Activated CD4-positive, alpha-beta T cell treated with anti-CD3 and anti-CD28 coated beads, Interleukin-2, amount 50 U/mL, for 48 hours (primary cell): Measurements from ENCODE around the gene ZBTB21.
"Not testable (repeated sequence)": the region's sequence is repeated elsewhere in the genome, so short reads cannot be mapped to it uniquely, and the experiment has no call there.

Experiments used
- DNase-seq, 2 experiments: peaks; one replicate each; pipeline ENCODE4 v3.0.0-alpha.2; 2020

Gene ZBTB21

DNA sequence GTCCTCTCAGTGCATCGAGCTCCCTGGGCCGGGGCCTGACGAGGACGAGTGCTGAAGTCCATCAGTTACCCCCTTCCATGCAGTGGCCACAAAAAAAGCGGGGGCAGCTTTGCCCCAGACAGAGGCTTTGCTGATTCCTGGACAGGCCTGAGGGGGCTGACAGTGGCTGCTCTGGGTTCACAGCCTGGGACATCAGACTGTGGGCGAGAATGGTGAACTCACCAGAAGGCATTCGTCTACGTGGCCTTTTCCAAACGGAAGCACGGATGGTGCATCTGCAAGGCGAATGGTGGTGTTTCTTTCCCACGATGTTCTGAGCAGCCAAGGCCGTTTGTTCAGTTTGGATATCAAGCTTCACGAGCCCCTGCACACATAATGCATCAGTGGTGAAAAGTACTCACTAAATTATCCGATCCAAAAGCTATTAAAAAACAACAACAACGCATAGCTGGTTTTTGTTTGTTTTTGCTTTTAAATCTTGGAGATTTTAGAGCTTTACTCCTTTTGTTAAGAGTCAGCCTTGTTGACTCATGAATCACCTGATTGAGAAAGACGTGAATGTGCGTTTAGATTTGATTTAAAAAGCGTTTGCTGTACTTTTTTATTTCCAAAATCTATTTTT, 6.3 kb upstream of the ZBTB21 start:
- DNase-seq: no peak

DNA sequence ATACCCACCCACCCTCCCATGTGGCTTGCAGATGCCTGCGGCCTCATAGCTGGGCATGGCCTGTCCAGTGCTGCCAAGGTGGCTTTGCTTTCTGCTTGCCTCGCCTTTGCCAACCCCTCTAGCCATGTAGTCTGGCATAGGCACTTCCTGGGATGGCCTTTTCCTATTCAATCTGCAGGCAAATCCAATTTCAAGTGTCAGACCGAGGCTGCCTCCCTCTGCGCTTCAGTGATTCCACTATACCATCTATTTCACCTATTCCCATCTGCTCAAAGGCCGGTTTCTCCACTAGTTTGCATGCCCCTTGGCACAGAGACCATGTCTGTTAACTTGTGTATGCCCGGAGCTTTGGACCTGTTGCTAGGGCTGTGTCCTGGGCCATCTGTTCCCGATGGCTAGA, 3.8 kb upstream of the ZBTB21 start:
- DNase-seq: no peak

DNA sequence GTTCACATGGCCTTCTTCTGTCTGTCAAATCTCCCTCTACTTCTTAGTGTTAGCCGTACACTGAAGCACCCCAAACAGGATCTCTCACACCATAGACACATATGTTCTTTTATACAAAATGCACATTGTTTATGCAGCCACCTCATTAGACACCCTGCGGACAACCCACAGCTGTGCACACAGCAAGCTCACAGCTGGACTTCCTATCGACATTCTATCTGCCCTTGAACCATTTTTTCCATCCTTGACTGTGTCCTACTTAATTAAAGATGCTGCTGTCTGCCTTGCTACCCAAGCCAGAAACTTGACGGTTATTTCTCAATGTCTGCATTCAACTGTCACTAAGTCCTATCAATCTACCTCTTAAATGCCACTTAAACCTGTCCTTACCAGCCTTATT, 3.2 kb upstream of the ZBTB21 start:
- no peak for DNase-seq

- no peak for DNase-seq
These were observed 2.7 kb upstream of the ZBTB21 start for GRCh38 chr21:42012763-42013329.

GRCh38 chr21:42012344-42012743, 2.2 kb upstream of the ZBTB21 start:
- no peak for DNase-seq

DNA sequence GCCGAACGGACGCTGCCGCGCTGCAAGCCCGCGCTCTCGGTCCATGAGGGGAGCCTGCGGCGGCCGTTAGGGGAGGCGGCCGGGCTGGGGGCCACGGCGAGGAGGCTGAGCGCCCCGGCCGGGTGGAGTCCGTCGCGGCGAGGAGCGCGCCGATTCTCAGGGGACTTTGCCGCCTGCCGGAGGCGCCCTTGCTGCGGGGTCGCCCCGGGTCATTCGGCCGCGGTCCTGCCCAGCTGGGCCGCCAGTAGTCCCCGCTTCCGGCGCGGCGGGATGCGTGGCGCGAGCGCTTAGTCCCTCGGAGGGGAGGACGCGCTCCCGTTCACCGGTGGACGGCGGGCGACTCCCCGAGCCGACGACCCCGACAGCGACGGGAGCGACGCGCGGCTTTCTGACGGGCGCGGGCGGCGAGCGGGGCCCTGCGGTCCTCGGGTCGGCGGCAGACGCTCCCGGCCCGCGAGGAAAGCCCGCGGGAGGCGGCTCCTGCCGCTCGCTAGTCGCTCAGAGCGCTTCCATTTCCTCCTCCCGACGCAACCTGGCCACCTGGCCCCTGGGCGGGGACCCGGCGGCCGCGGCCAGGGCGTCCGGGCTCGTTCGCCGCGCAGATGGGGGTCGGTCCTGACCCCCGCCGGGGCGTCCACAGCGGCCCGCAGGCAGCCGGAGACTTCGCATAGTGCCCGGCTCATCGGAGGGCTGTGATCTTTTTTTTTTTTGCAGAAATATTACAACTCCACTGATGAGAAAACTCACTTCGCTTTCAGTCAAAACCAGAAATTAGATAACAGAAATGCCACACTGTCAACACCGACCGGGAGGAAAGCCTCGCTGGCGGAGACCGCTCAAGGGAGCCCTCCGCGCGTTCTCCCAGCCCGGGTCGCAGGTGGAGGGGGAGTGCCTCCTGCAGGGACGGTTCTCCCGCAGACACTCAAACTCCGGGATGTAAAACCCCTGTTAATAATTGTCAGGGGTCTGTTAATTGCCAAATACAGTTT, 641 bp upstream of the ZBTB21 start:
- peak; percentile 26 to 44 for DNase-seq

DNA sequence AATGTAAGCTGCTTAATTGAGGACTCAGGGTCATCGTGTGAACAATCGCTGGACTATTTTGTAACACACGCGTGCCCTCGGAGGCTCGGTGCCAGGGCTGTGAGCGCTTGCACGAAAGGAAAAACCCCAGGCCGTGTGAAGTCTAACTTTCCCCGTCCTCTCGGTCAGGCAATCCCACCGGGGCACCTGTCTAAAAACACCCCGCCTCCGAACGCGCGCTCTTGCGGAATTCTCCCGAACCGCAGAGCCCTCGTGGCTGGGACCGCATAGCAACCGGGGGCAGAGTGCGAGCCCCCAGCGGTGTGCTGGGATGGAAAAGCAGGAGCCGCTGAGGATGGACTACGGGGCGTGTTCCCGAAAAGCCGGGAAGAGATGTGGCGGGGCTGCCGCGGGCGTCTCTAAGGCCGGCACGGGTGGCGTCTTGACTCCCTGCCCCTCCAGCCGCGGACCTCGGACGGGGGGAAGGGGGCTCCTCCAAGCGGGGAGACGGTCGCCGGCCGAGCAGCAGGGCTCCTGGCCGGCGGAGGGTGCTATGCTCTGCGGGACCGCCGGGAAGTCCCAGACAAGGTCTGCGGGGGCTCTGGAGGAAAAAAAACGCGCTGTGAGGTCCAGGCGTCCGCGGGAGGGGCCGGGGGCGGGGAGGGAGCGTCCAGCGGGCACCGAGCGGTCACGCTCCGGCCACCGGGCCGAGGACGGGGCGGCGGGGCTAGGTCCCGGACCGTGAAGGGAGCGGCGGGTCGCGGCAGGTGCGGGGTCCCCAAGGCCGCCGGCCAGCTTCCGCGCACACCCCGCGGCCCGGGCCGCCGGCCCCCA, 936 bp downstream of the ZBTB21 start:
- peak; percentile 63 to 74 for DNase-seq

DNA sequence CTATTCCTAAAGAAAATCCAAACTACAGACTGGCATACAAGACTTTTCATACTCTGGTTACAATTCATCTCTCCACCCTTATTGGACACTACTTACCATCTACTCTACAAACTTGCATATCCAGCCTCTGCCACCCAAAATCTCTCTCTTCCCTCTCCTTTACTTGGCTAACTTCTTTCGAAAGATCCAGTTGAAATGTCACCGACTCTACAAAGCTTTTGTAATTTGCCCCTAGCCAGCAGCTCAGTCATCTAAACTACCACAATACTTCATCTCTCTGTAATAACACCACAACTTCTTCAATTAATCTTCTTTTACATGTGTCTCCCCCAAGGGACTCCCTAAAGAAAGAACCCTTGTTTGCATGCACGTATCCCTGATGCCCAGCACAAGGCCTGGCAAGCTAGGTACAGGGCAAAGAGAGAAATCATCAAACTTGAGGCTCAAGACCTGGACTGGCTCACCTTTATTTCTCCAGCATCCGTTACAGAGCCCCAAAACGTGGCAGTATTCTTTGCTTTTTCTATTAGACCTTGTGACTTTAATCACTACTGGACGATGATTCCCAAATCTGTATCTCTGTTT, 2.7 kb downstream of the ZBTB21 start:
- no peak for DNase-seq

DNA sequence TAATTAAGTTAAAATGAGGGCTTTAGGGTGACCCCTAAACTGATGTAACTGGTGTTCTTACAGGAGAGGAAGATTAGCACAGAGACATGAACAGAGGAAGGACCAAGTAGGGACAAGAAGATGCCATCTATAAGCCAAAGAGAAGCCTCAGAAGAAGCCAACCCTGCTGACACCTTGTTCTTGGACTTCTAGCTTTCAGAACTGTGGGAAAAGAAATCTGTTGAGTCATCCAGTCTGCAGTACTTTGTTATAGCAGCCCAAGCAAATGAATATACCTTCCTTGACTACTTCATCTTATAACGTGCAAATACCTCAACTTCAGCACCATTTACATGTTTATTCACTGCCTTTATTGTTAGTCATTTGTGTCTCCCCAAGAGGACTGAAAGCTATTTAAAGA, 3.4 kb downstream of the ZBTB21 start:
- DNase-seq: no peak

DNA sequence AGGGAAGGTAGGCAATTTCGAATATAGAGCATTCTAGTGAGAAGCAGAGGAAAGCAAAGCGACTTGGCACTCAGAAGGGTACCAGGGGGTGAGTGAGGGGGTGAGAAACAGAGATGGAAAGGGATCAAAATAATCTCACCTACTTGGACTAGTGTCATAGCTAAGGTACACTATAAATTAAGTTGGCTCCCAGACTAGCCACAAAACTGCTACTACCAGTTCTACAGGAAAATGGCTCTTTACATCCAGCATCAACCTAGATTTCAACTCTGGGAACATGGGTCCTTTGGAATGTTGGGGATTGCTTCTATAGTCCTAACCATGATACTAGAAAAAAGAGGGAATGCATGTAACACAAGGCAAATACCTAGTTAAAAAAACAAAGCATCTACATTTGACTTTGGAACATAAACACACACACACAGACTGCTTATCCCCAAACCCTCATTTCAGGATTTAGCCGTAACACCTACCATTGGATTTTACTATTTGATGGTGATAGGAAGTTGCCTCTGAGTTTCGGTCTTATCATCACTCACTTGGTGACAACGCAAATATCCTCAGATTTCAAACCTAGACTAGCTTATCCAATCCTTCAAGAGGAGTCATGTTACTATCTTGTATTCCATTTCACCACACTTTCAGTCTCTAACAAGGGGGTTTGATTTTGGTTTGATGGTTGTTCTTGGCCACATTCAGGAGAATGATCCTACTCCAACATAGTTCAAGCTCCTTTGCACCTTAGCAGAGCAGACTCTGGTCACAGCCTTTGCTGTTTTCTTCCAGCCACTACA, 5.6 kb downstream of the ZBTB21 start:
- no peak for DNase-seq

- peak; percentile 47 to 61 for DNase-seq
These were observed 7.1 kb downstream of the ZBTB21 start for GRCh38 chr21:42003051-42003461.

- DNase-seq: peak; percentile 81 to 85
These were observed 7.7 kb downstream of the ZBTB21 start for GRCh38 chr21:42002421-42002958.

DNA sequence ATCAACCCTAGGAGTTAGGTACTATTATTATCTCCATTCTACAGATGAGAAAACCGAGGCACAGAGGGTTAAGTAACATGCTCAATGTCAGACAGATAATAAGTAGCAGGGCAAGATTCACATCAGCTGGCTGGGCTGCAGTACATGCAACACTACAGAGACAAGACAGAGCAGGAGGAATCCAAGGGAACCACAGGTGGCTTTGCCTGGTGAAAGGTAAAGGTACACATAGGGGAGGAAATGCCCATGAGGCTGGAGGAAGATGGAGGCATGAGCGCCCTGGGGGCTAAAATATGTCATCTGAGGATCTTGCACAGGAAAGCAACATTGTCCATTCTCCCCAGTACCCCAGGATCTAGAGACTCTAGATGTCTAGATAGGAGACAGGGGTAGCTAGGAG, 8.4 kb downstream of the ZBTB21 start:
- no peak for DNase-seq

GRCh38 chr21:42000908-42001307, 9.3 kb downstream of the ZBTB21 start:
- DNase-seq: no peak

- DNase-seq: no peak
These were observed 12.5 kb downstream of the ZBTB21 start for GRCh38 chr21:41997657-41998056.

- DNase-seq: no peak
These were observed 14.6 kb downstream of the ZBTB21 start for GRCh38 chr21:41995577-41995976.

DNA sequence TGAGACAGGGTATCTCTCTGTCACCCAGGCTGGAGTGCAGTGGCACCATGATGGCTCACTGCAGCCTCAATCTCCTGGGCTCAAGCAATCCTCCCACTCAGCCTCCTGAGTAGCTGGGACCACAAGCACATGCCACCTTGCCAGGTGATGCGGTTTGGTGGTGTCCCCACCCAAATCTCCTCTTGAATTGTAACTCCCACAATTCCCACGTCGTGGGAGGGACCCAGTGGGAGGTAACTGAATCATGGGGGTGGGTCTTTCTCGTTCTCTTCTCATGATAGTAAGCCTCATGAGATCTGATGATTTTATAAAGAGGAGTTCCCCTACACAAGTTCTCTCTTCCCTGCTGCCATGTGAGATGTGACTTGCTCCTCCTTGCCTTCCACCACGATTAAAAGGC, 15.5 kb downstream of the ZBTB21 start:
- DNase-seq: not testable (repeated sequence)

DNA sequence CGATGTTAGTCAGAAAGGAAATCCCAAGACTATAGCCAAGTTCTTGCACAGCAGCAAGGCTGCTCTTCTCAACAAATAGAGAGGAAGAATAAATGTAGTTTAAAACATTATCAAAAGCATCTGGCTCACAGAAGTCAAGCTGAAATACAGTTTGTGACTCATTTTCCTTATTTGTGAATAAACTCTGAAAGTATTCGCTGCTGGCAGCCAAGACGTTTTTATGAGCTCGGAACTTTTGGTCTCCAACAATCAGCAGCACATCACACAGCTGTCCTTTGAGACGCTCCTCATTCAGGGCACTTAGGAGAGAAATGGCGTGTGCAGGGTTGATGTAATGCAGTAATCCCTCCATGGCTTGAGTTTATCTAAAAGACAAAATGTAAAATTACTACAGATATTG, 16.4 kb downstream of the ZBTB21 start:
- DNase-seq: no peak

DNA sequence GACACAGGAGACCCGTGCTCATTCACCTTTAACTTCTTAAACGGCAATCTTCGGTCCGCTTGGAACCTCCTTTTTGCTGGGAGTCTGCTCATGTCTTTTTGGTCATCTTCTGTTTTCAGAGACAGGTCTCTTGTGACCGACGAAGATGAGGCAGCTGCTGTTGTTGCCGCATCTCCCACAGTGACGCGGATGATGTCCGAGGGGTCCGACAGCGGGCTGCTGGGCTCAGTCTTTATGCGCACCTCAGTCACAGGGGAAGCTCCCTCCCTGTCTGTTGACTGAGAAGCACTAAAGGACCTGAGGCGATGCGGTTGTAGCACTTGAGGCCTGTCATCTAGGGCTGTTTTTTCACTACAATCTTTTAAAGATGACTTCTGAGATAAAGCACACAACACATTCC, 17.6 kb downstream of the ZBTB21 start:
- no peak for DNase-seq

GRCh38 chr21:41991659-41992058, 18.5 kb downstream of the ZBTB21 start:
- DNase-seq: no peak

DNA sequence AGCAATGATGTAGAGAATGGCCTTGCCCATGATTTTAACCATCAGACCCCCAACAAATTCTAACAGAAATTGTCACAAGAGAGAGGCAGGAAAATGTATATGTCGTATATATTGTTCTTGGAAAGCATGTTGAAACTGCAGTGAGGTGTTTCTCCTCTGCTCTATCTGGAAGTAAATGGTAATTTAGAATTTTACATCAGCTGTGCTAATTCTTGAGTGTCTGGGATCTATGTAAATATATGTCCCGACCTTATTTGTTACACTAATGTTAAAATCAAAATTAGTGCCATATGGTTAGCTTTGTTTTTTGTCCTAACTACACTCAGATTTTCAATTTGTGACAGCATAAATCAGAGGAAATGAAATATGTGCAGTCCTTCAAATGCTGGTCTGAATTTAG, 20.5 kb downstream of the ZBTB21 start:
- no peak for DNase-seq

- DNase-seq: no peak
These were observed 22.9 kb downstream of the ZBTB21 start for GRCh38 chr21:41987310-41987709.
